Neural cell (in vitro differentiated cells): ENCODE measurements around the gene NDUFA8.

Experiments used
- CTCF ChIP-seq: fragments of 450-650 bp; IDR thresholded peaks from 2 replicates; pipeline ENCODE4 v1.5.1; 2014; ENCODE audit warnings: antibody characterized with exemption, mild to moderate bottlenecking, moderate library complexity; ENCODE audit not compliant: poor library complexity, severe bottlenecking
- EZH2 ChIP-seq: fragments of 200-600, 300-800 bp; shearing (Covaris generic), sonication (generic); IDR thresholded peaks from 2 replicates; pipeline ENCODE4 v1.6.1; 2014; ENCODE audit warnings: antibody characterized with exemption, low read length, borderline replicate concordance, mild to moderate bottlenecking; ENCODE audit not compliant: insufficient read depth, poor library complexity, severe bottlenecking

- TF ChIP-seq CTCF = no peak
- TF ChIP-seq EZH2 = no peak
These were observed 42.5 kb upstream of the NDUFA8 start for GRCh38 chr9:122202111-122202510.
